Measurements from ENCODE around the gene PTPN1.

The PTPN1 gene

DNA sequence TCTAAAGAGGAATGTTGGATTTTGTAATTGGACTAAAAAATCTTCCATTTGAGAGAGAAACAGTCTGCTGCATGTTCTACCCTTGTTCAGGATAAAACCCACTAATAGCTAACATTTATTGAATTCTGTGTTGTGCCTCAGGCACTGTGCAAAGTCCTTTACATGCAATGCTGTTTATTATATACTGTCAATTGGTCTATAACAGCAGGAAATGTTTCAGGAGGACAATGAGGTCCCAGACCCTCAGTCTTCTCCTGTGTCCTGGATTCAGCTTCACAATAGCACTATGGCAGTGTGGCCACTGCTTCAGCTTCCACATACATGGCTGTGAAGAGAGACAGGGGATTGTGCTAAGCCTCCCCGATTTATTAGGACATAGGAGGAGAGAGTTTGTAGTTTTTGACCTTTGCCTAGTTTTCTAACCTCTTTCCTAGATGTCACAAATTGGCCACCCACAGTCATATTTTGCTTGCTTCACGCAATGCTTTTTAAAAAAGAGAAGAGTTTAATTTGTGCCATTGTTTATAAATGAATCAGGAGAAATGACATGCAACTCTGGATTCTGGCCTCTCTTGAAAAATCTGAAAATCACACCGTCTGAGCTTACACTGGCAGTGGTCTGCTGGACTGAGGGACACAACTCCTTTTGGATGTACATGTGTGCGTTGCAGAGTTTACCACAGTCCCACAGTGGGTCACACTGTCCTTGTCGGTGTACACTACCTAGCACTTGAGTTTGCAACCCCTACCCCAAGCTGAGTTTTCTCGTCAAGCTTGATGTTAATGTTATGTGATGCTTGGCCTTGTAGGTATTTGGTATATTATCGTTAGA is 11.3 kb downstream of the PTPN1 start:
- TF ChIP-seq REST (IDR thresholded peaks at IDR 0.05; ENCODE audit: insufficient read depth in 1 of 2, low read depth in 2 of 2, low read length in 2 of 2): no peak
- no peak for TF ChIP-seq SIN3A (IDR thresholded peaks at IDR 0.05; ENCODE audit: borderline replicate concordance, insufficient read depth, low read length)
- TF ChIP-seq POLR2AphosphoS5 (IDR thresholded peaks at IDR 0.05; ENCODE audit: low read depth, low read length): no peak
- no peak for TF ChIP-seq FOXP2 (optimal IDR thresholded peaks at IDR 0.05; ENCODE audit: borderline replicate concordance, extremely low read depth, extremely low read length, insufficient read depth)
- no peak for TF ChIP-seq TAF1 (IDR thresholded peaks at IDR 0.05; ENCODE audit: borderline replicate concordance, insufficient read depth, low read length)

DNA sequence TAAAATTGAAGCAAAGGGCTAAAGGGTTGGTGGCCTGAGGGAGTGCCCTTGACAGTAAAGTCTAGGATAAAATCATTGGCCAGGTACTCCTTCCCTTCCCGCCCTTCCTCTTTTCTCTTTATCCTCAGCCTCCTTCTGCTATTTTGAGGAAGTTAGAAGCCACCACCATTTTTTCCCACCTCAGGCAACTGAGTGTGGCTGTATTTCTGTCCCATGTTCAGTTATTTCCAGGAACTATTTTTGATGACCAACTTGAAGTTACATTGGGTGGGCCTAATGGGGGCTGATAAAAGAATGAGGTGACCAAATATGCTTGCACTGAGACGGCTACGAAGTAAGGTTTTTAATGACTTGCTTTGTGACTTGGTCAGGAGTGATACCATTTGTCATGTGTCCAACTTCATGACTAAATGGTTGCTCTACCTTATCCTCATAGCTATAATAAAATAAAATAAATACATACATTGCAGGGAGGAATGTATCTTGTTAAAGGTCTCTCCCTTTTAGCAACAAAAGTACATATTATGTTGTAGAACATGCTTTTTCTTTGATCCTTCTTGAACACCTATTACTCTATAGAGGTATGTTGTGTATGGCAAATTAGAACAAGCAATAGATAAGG is 12.0 kb downstream of the PTPN1 start:
- TF ChIP-seq SIN3A (IDR thresholded peaks at IDR 0.05; ENCODE audit: borderline replicate concordance, insufficient read depth, low read length) (no peak), FOXP2 (optimal IDR thresholded peaks at IDR 0.05; ENCODE audit: borderline replicate concordance, extremely low read depth, extremely low read length, insufficient read depth) (no peak), POLR2AphosphoS5 (IDR thresholded peaks at IDR 0.05; ENCODE audit: low read depth, low read length) (no peak), TAF1 (IDR thresholded peaks at IDR 0.05; ENCODE audit: borderline replicate concordance, insufficient read depth, low read length) (no peak), REST (IDR thresholded peaks at IDR 0.05; ENCODE audit: insufficient read depth in 1 of 2, low read depth in 2 of 2, low read length in 2 of 2) (no peak)

- TF ChIP-seq SIN3A (IDR thresholded peaks at IDR 0.05; ENCODE audit: borderline replicate concordance, insufficient read depth, low read length): no peak
These were observed 13.5 kb downstream of the PTPN1 start for GRCh38 chr20:50523552-50524167.

GRCh38 chr20:50525681-50526080 is 15.5 kb downstream of the PTPN1 start:
- TF ChIP-seq REST (IDR thresholded peaks at IDR 0.05; ENCODE audit: insufficient read depth in 1 of 2, low read depth in 2 of 2, low read length in 2 of 2) (no peak), TAF1 (IDR thresholded peaks at IDR 0.05; ENCODE audit: borderline replicate concordance, insufficient read depth, low read length) (no peak), POLR2AphosphoS5 (IDR thresholded peaks at IDR 0.05; ENCODE audit: low read depth, low read length) (no peak), SIN3A (IDR thresholded peaks at IDR 0.05; ENCODE audit: borderline replicate concordance, insufficient read depth, low read length) (no peak), FOXP2 (optimal IDR thresholded peaks at IDR 0.05; ENCODE audit: borderline replicate concordance, extremely low read depth, extremely low read length, insufficient read depth) (no peak)

DNA sequence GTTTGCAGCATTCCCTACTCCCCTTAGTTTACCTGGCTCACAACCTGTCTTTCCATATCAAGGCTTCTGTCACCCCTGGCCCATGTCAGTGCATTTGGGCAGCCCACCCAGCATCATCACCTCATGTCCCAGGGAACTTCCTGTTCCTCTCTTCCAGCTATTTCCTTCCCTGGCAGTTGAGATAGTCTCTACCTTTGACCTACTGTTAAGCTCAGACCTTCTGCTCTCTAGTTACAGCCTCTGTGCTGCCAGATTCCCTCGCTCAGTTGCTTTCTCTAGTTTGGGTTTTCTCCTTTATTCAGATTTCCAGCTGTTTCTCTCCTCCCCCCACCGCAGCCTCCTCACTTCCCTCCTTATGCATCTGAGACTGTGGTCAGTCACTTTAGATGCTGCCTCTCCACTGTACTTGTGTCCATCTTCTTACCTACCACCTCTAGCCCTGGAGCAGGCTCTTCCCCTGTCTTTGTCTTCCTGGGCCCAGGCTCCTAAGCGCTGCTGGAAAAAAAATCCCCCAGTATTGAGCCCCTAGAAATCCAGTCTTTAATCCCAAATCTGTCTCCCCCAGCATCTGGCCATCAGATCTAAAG is 16.3 kb downstream of the PTPN1 start:
- TF ChIP-seq REST (IDR thresholded peaks at IDR 0.05; ENCODE audit: insufficient read depth in 1 of 2, low read depth in 2 of 2, low read length in 2 of 2): no peak
- TF ChIP-seq POLR2AphosphoS5 (IDR thresholded peaks at IDR 0.05; ENCODE audit: low read depth, low read length): no peak
- no peak for TF ChIP-seq FOXP2 (optimal IDR thresholded peaks at IDR 0.05; ENCODE audit: borderline replicate concordance, extremely low read depth, extremely low read length, insufficient read depth)
- no peak for TF ChIP-seq TAF1 (IDR thresholded peaks at IDR 0.05; ENCODE audit: borderline replicate concordance, insufficient read depth, low read length)
- no peak for TF ChIP-seq SIN3A (IDR thresholded peaks at IDR 0.05; ENCODE audit: borderline replicate concordance, insufficient read depth, low read length)
